GM12878 (cell line): ENCODE results near the gene CYP4F8. TPM values are rescaled to one million over a fixed set of nuclear protein-coding genes. Genes with fewer than 3 reads are reported as not detected.

ENCODE experiments used
- ATAC-seq: fragments of 200-7000 bp; cut with Tn5 transposase; 3 replicates; pipeline ENCODE4 v1.9.1; 2020; ENCODE audit warnings: mild to moderate bottlenecking, moderate library complexity
- BruUV-seq: library from RNA; stranded (reverse); fragments of 400-500 nt; replicated peaks from 2 replicates; lab custom pipeline; 2021; lab: Mats Ljungman, UMichigan
- CTCF ChIA-PET: fragments of 300-600 bp; sonication (Branson Sonifier 250); formaldehyde crosslinking; extraction: SDS; loops from one replicate; lab custom pipeline; 2021; ENCODE audit warnings: inconsistent platforms; lab: Yijun Ruan, JAX
- POLR2A ChIA-PET: fragments of 350-600 bp; formaldehyde crosslinking; extraction: SDS; loops from one replicate; lab custom pipeline; 2021; ENCODE audit warnings: inconsistent platforms; lab: Charles Lee
- RAD21 ChIA-PET: fragments of 300-600 bp; sonication (Branson Sonifier 250); formaldehyde crosslinking; loops from one replicate; lab custom pipeline; 2023; ENCODE audit warnings: antibody characterized with exemption; ENCODE audit not compliant: unreplicated experiment; lab: Charles Lee
- SMC1A ChIA-PET: fragments of 300-600 bp; sonication (Branson Sonifier 250); formaldehyde crosslinking; loops from one replicate; lab custom pipeline; 2023; ENCODE audit not compliant: unreplicated experiment, uncharacterized antibody; lab: Charles Lee
- DNase-seq: peaks from one replicate; pipeline ENCODE4 v3.0.0-alpha.2; 2011; ENCODE audit warnings: low read depth, low spot score
- FAIRE-seq: peaks from 3 replicates; lab custom pipeline; 2011; peaks lifted over from hg19 to GRCh38; lab: Jason Lieb, UNC
- H2AFZ ChIP-seq: 2 replicates; pipeline ENCODE4 v1.6.0; 2011; ENCODE audit warnings: low read depth, low read length, control low read depth; ENCODE audit not compliant: control insufficient read depth
- H3K27ac ChIP-seq: 2 replicates; pipeline ENCODE4 v1.5.1; 2011; ENCODE audit warnings: control low read depth; ENCODE audit not compliant: control insufficient read depth, insufficient read depth
- H3K27me3 ChIP-seq, 2 experiments: replicated peaks in 1 of 2; 2 replicates each; pipeline versions ENCODE4 v1.6.0 to v1.6.1; 2011; ENCODE audit warnings: low read length in 1 of 2; ENCODE audit not compliant: control insufficient read depth in 2 of 2, insufficient read depth in 2 of 2
- H3K36me3 ChIP-seq, 2 experiments: 2 replicates each; pipeline ENCODE4 v1.5.1; 2011; ENCODE audit warnings: low read length in 1 of 2; ENCODE audit not compliant: control insufficient read depth in 2 of 2, insufficient read depth in 2 of 2
- H3K4me1 ChIP-seq: 2 replicates; pipeline ENCODE4 v1.6.1; 2011; ENCODE audit warnings: mild to moderate bottlenecking, low read length, moderate library complexity, mixed read lengths; ENCODE audit not compliant: control insufficient read depth, insufficient read depth
- H3K4me2 ChIP-seq: 2 replicates; pipeline ENCODE4 v1.6.0; 2011; ENCODE audit warnings: control low read depth; ENCODE audit not compliant: control insufficient read depth, insufficient read depth
- H3K4me3 ChIP-seq: fragments of 200-600 bp; sonication (generic); 2 replicates; pipeline ENCODE4 v1.5.1; 2016
- H3K79me2 ChIP-seq: 2 replicates; pipeline ENCODE4 v1.6.0; 2011; ENCODE audit warnings: low read length; ENCODE audit not compliant: control insufficient read depth, insufficient read depth
- H3K9ac ChIP-seq: 2 replicates; pipeline ENCODE4 v1.8.0; 2011; ENCODE audit warnings: low read length, control low read depth, mixed read lengths; ENCODE audit not compliant: control insufficient read depth, insufficient read depth
- H3K9me3 ChIP-seq: replicated peaks from 3 replicates; pipeline ENCODE4 v1.5.1; 2011; ENCODE audit warnings: mild to moderate bottlenecking, low read length; ENCODE audit not compliant: control insufficient read depth, insufficient read depth
- H4K20me1 ChIP-seq: 2 replicates; pipeline ENCODE4 v1.6.0; 2011; ENCODE audit not compliant: control insufficient read depth, insufficient read depth
- CHD2 ChIP-seq: IDR thresholded peaks from 2 replicates; pipeline ENCODE4 v1.6.1; 2011; ENCODE audit warnings: low read depth, low read length, improper control_type of control experiment, borderline replicate concordance
- CREB1 ChIP-seq: IDR thresholded peaks from 2 replicates; pipeline ENCODE4 v1.6.1; 2012; ENCODE audit warnings: low read depth, mild to moderate bottlenecking, inconsistent platforms
- MLLT1 ChIP-seq: fragments of 450-650 bp; IDR thresholded peaks from 2 replicates; pipeline ENCODE4 v1.6.1; 2016; ENCODE audit warnings: mild to moderate bottlenecking
- SPI1 ChIP-seq: IDR thresholded peaks from 2 replicates; pipeline ENCODE4 v1.6.1; 2011; ENCODE audit warnings: low read depth, mild to moderate bottlenecking, low read length, moderate library complexity, borderline replicate concordance; ENCODE audit not compliant: insufficient read depth
- TCF7 ChIP-seq: IDR thresholded peaks from 2 replicates; pipeline ENCODE4 v1.6.1; 2014; ENCODE audit warnings: antibody characterized with exemption, borderline replicate concordance
- ZNF207 ChIP-seq: fragments of 450-650 bp; IDR thresholded peaks from 2 replicates; pipeline ENCODE4 v1.6.1; 2014; ENCODE audit warnings: antibody characterized with exemption, mild to moderate bottlenecking, borderline replicate concordance
- WGBS: methylation state at CpG from one replicate; pipeline ENCODE4 v1.1.6; 2016; ENCODE audit warnings: low lambda C conversion rate; ENCODE audit not compliant: insufficient replicate concordance, insufficient coverage; ENCODE audit errors: missing lambda C conversion rate; 5-methylcytosine and 5-hydroxymethylcytosine counted together
- in situ Hi-C: fragments of 300-500 bp; cut with MboI; formaldehyde crosslinking; loops from 9 replicates; pipeline ENCODE4 v1.14.3; 2018; ENCODE audit warnings: mixed read lengths
- intact Hi-C: fragments of 100-400 bp; cut with micrococcal nuclease; formaldehyde crosslinking; loops from one replicate; pipeline ENCODE4 v1.14.2; 2022; ENCODE audit not compliant: unreplicated experiment
- polyA plus RNA-seq, 11 experiments: library from polyadenylated mRNA; depleted of rRNA in 4 of 11; unstranded in 6 of 11; stranded (reverse) in 5 of 11; fragments of >200 nt; fragmentation: Nextera tagmentation in 4 of 11; fragmentation: Illumina TruSeq in 1 of 11; extraction: Ambion mirVana in 4 of 11; extraction: Trizol in 1 of 11; gene quantifications; 1 replicate in 1 of 11; 2 replicates in 10 of 11; pipeline versions ENCODE4 v1.2.1 to v1.2.3, GENCODE V29; 2011 to 2016; ENCODE audit warnings: inconsistent platforms in 2 of 11, missing spikeins in 2 of 11, low read depth in 1 of 11
- total RNA-seq, 4 experiments: library from RNA; depleted of rRNA in 3 of 4; stranded (reverse); fragments of >200 nt in 3 of 4; fragmentation: Illumina TruSeq in 1 of 4; extraction: Trizol in 1 of 4; gene quantifications; 2 replicates each; pipeline versions ENCODE4 v1.2.1 to v1.2.3, GENCODE V29; 2013 to 2021

CYP4F8 gene
- total and polyA plus RNA-seq, 10 of the 15 experiments (the other 5 are each of a cell fraction or from before 2014, with no cell fraction given) = not detected

- Histone ChIP-seq H4K20me1 (no peaks in the 10 kb centered on the region), H3K4me3 (no peak overlapping the region)
- TF ChIP-seq CHD2 = no peak
- TF ChIP-seq ZNF207 = no peak
- TF ChIP-seq CREB1 = no peak
- no peak for TF ChIP-seq TCF7
- no peak for TF ChIP-seq MLLT1
- TF ChIP-seq SPI1 = no peak
- TF ChIP-seq, all 136 proteins: peak for 0
- Histone ChIP-seq H3K79me2 (no peaks in the 10 kb centered on the region), H3K4me1 (no peaks in the 10 kb centered on the region), H3K4me2 (no peak overlapping the region), H3K9me3 (no peaks in the 10 kb centered on the region; the same call in 2 of the 3 replicates), H2AFZ (no peak overlapping the region), H3K9ac (no peak overlapping the region), H3K27me3 (peaks cover 0 to 1% of the 10 kb centered on the region in 2 experiments; a peak in 1 of 4 replicates), H3K27ac (no peak overlapping the region), H3K36me3 (no peaks in the 10 kb centered on the region)
- CTCF ChIA-PET = no interaction called here
- intact Hi-C loops = no loop called here
- BruUV-seq = no TSS peak
- SMC1A ChIA-PET = no interaction called here
- DNase-seq (no peak), FAIRE-seq (no peak), ATAC-seq (no peak)
- in situ Hi-C loops = loop anchor here (25.0 kb wide), 1 partner anchor 746 kb away; no protein-coding TSS in a partner anchor
- RAD21 ChIA-PET = no interaction called here
- POLR2A ChIA-PET = no interaction called here
- WGBS = 30% methylated on average over 12 of the region's 12 CpGs
These were observed 26.0 kb downstream of the CYP4F8 start for GRCh38 chr19:15640904-15641597.
